Left ventricle myocardium superior (tissue), 1 donor: ENCODE data around the gene STRIP1. TPM values are rescaled to one million over a fixed set of nuclear protein-coding genes. Genes with fewer than 3 reads are reported as not detected.
"Not testable (repeated sequence)": the region's sequence is repeated elsewhere in the genome, so short reads cannot be mapped to it uniquely, and the experiment has no call there.

ENCODE experiments used
- ATAC-seq: fragments of 200-7000 bp; cut with Tn5 transposase; one replicate; pipeline ENCODE4 v1.9.1; 2020; ENCODE audit warnings: mild to moderate bottlenecking, moderate library complexity
- DNase-seq: peaks from one replicate; pipeline ENCODE4 v3.0.0-alpha.2; 2020
- intact Hi-C: fragments of 100-400 bp; cut with micrococcal nuclease; formaldehyde crosslinking; loops from one replicate; pipeline ENCODE4 v1.11.0; 2022
- total RNA-seq: library from RNA; stranded (reverse); fragmentation: NEBNext Ultra II Directional; extraction: Animal tissue kit (Norgen Biotek cat#: 25700); gene quantifications from one replicate; pipeline ENCODE4 v1.2.1, GENCODE V29; 2021
- donor health status: DM: no; HTN: yes; CAD: no; lungs with severe emphysema.

Gene STRIP1
- total RNA-seq, 1 donor from 2014 or later: 17.2 TPM

DNA sequence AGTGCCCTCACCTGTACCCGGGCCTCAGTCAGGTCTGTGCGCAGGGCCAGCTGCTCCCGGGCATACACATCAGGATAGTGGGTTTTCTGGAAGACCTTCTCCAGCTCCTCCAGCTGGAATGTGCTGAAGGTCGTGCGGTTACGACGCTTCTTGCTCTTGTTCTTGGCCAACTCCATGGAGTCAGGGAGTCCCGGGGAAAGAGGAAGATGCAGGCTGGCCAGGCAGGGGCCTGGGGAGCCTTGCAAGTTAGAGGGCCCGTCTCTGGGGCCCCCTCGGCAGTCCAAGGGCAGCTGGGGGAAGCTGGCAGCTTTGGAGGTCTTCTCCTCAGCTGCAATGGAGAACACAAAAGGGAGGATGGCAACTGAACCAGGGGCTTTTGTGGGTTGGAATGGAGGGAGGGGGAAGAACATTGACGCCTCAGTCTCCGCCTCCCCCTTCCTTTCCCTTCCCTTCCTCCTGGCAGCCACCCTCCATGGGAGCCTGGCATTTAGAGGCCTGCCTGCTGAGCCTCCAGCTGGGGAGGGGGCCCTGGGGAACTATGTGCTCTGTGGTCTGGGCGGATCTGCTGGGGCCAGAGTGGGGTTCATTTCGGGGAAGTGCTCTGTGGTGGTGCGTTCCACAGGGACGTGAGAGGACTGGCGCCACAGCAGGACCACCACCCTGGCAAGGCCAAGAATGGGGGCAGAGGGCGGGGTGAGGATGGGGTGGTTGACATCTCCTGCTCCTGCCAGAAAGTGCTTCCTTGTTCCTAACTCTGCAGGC, 30.3 kb downstream of the STRIP1 start:
- ATAC-seq: no peak
- intact Hi-C loops: no loop called here
- no peak for DNase-seq

DNA sequence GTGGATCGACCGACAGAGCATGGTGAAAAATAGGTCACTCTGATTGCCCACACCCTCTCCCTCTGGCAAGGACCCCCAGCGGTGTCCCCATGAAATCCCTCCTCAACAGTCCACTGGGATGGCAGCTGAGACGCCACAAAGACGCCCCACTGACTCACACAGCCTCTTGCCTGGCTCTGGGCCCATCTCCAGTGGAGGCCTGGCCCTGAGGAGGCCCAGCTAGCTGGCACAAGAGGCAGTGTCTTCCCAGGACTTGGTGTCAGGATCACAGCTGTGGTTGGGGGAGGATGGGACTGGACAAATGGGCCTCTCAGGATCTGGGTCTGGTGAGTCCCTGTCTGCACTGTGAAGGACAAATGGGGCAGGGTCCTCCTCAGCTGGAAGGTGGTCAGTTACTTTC, 31.4 kb downstream of the STRIP1 start:
- intact Hi-C loops: no loop called here
- ATAC-seq (no peak), DNase-seq (no peak)

DNA sequence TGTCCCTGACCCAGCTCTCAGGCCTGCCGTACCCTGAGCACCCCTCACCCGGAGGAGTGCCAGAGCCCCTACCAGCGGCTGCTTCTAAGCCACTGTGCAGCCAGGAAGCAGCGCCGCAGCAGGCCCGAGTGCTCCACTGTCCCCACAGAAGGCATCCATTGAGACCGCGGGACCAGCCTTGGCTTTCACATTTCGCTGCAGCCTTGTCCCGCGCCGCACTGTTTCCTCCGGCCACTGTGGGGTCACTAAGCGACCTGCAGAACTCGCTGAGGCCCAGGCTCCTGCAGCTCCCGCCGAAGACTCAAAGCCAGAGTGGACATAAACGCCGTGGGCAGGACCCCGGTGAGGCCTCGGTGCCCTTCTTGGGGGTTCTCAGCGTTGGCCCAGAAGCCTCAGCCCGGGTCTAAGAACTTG, 33.1 kb downstream of the STRIP1 start:
- no peak for ATAC-seq
- intact Hi-C loops: no loop called here
- no peak for DNase-seq

- intact Hi-C loops: no loop called here
- DNase-seq: no peak
- peak; percentile 16 for ATAC-seq
Measured at GRCh38 chr1:110067893-110068645, 33.6 kb downstream of the STRIP1 start.

- DNase-seq: no peak
- no peak for ATAC-seq
- intact Hi-C loops: no loop called here
Measured at GRCh38 chr1:110068646-110069403, 34.4 kb downstream of the STRIP1 start.

DNA sequence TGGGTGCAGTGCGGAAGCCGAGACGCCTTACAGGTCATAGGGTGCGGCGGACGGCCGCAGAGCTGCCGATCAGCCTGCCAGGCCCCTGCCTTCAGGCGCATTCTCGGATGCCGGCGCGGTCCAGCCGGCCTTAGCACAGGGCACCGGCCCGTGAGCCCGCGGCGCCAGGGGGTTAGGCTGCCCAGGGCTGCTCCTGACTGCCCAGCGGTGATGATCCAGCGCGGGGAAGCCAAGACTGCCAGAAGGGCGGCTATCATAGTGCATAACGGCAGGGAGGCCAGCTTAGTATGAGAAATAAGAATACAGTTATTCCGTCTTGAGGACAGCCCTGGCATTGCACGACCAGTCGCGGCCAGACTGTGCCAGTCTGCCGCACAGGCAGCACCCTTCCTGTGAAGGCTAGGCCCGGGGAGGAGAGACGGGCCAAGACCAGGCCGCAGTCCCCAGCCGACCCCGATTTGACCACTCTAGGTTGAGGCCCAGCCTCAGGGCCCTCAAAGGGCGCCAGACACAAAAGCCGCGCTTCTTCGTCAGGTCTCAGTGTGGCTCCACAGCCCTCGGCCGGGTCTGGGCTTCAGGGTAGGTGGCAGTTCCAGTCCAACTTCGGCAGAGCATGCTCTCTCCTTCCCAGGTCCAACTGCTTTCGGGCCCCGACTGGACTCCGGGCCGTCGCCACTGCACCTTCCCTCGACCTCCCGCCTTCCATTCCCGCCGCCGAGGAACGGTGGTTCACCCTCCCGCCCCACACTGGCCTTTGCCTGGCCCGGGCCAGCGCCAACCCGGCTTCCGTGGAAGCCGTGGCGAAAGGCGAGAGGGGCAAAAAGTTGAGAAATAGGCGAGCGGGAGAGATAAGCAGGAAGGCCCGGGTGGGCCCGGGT, 35.2 kb downstream of the STRIP1 start:
- ATAC-seq (peak; percentile 25), DNase-seq (no peak)
- intact Hi-C loops: no loop called here

- peak; percentile 24 for ATAC-seq
- no peak for DNase-seq
Measured at GRCh38 chr1:110070282-110070669, 35.9 kb downstream of the STRIP1 start.

GRCh38 chr1:110070671-110071242, 36.3 kb downstream of the STRIP1 start, which contains the start of gene ALX3:
Gene ALX3 (minus strand): TSS chr1:110070672. CDS start chr1:110070612, 60 bp downstream.
- ATAC-seq: no peak
- intact Hi-C loops: no loop called here
- DNase-seq: no peak

More at GRCh38 chr1:110070282-110070669, 35.9 kb downstream of the STRIP1 start:
- intact Hi-C loops: no loop called here

- no peak for DNase-seq
- ATAC-seq: no peak
- intact Hi-C loops: no loop called here
Measured at GRCh38 chr1:110074166-110074565, 39.7 kb downstream of the STRIP1 start.

DNA sequence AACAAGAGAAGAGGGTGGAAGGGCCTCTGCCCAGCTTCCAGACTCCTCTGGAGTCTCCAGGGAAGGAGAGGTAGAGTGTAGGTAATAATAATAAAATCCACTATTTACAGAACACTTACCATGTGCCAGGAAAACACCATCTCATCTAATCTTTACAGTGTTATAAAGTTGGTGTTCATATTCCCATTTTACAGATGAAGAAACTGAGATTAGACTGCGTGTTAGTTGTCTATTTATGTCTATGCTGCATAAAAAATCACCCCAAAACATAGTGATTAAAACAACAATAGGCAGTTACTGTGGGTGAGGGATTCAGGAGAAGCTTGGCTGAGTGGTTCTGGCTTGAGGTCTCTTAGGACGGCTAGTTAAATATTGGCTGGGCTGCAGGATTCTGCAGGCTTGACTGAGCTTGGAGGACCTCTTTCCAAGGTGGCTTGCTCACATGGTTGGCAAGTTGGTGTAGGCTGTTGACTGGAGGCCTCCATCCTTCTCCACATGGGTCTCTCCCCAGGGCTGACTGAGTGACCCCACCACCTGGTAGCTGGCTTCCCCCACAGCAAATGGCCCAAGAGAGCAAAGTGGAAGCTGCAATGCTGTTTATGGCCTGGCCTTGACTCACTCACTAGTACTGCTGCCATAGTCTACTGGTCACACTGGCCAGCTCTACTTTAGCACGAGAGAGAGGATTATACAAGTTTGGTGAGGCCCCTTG, 42.5 kb downstream of the STRIP1 start:
- DNase-seq (no peak), ATAC-seq (no peak)
- intact Hi-C loops: no loop called here

DNA sequence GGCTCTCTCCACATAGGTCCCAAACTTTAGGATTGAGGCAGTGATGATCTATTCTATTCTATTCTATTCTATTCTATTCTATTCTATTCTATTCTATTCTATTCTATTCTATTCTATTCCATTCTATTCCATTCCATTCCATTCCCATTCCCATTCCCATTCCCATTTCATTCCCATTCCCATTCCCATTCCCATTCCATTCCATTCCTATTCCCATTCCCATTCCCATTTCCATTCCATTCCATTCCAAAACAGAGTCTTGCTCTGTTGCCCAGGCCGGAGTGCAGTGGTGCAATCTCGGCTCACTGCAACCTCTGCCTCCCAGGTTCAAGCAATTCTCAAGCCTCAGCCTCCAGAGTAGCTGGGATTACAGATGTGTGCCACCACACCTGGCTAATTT, 45.6 kb downstream of the STRIP1 start:
- ATAC-seq, intact Hi-C loops, DNase-seq: not testable (repeated sequence)

GRCh38 chr1:110081061-110081460, 46.6 kb downstream of the STRIP1 start:
- ATAC-seq: no peak
- no peak for DNase-seq
- intact Hi-C loops: no loop called here

- intact Hi-C loops: no loop called here
- no peak for DNase-seq
- no peak for ATAC-seq
Measured at GRCh38 chr1:110082477-110082876, 48.1 kb downstream of the STRIP1 start.

DNA sequence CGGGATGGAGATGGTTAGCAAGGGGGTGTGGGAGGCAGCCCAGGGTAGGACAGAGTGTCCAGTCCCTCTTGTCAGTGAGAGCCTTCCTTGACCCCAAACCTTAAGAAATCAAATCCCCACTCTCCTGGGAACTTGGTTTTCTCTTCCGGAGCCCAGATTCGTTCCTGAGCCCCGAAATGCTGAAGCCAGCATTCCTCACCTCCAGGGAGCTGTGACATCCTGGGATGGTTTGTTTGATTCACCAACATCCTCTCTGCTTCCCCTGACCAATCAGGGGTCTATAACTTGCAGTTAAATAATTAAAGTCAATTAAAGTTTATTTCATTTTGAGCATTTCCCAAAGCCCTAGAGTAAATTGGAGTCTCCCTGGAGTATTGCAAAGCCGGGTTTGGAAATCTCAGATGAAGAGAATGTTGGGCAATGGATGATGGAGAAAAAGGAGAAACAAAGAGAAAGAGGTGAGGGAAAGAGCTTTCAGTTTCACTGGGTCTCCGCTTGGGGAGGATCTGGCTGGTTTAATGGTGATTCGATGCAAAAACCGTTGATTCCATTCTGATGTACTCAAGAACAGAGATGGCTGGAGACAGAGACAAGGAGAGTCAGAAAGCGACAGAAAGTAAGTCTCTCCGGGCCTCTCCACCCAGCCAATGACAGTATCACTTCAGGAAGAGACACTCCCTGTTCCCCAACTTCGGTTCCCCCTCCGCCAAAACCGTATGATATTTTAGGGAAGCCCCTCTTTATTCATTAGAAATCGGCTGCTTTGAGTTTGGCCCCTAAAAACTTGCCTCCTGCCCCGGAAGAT, 48.8 kb downstream of the STRIP1 start:
- intact Hi-C loops: no loop called here
- ATAC-seq: no peak
- DNase-seq: no peak

- peak; percentile 42 for ATAC-seq
- DNase-seq: no peak
Measured at GRCh38 chr1:110083866-110084226, 49.4 kb downstream of the STRIP1 start.

DNA sequence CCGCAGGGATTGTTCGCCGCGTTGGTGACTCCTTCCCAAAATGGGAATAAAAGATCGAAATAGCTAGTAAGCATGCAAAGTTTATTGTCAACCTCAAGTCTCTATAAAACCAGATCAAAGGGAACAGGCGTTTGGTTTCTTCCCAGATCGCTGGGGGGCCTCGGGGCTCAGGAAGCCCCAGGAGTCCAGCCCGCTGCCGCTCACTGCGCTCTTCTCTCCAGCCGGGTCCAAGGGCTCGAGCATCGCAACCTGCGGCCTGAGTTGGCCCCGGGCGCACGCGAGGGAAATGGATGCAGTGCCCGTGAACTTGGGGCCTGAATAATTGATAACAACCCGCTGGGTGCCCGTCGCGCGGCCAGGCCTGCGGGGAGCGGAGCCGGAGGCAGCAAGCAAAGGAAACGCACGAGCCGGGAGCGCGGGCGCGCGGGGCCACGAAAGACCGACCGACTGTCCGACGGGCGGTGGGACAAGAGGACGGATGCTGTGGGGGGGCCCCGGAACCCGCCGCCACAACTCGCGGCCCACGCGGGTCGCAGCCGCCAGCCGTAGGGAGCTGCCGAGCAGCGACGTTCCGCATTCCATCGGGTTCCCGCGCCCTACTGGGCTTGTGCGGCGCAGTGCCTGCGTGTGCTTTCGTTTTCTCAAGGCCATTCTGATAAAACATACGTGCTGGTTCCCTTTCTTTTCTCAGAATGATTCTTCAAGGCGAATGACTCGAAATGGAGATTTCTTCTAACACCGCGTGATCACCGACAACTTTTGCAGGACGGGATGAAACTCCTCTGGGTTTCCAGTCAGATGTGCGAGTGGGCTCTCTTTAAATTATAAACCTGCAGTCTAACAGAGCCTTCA, 50.0 kb downstream of the STRIP1 start:
- ATAC-seq (peak; percentile 85), DNase-seq (peak; percentile 76)
- intact Hi-C loops: no loop called here

More at GRCh38 chr1:110083866-110084226, 49.4 kb downstream of the STRIP1 start:
- intact Hi-C loops: no loop called here
